ENCODE results near the gene LRP1-AS.

- TF ChIP-seq CTCF (IDR thresholded peaks at IDR 0.05) = no peak
- TF ChIP-seq POLR2A (IDR thresholded peaks at IDR 0.05) = no peak
Measured at GRCh38 chr12:57158186-57158585, 10.8 kb upstream of the LRP1-AS start.

Measured in lower leg skin (tissue), 3 donors.